Neutrophil (primary cell): ENCODE measurements around the gene FITM1.

ENCODE experiments used
- H3K27ac ChIP-seq: fragments of 200-600 bp; sonication (generic); 2 replicates; pipeline ENCODE4 v1.5.1; 2016; ENCODE audit warnings: mild to moderate bottlenecking, moderate library complexity
- H3K27me3 ChIP-seq: fragments of 200-600 bp; sonication (generic); 2 replicates; pipeline ENCODE4 v1.6.0; 2016; ENCODE audit warnings: mild to moderate bottlenecking
- H3K36me3 ChIP-seq: fragments of 200-600 bp; sonication (generic); 2 replicates; pipeline ENCODE4 v1.5.1; 2017
- H3K4me1 ChIP-seq, 2 experiments: fragments of 200-600 bp in 1 of 2; sonication (generic) in 1 of 2; 1 replicate in 1 of 2; 2 replicates in 1 of 2; pipeline versions ENCODE4 v1.5.1 to v1.6.1; 2013 to 2016; ENCODE audit warnings: low read depth in 1 of 2, low read length in 1 of 2, mild to moderate bottlenecking in 1 of 2, moderate library complexity in 1 of 2; ENCODE audit not compliant: control insufficient read depth in 1 of 2, insufficient read depth in 1 of 2
- H3K4me3 ChIP-seq, 2 experiments: fragments of 200-600 bp in 1 of 2; sonication (generic) in 1 of 2; 1 replicate in 1 of 2; 2 replicates in 1 of 2; pipeline ENCODE4 v1.5.1; 2013 to 2016; ENCODE audit warnings: low read depth in 1 of 2, low read length in 1 of 2, mild to moderate bottlenecking in 1 of 2, moderate library complexity in 1 of 2
- H3K9me3 ChIP-seq: fragments of 200-600 bp; sonication (generic); 2 replicates; pipeline ENCODE4 v1.5.1; 2016
- TF ChIP-seq, protein P1 (sequence below): fragments of 200-600 bp; sonication (generic); IDR thresholded peaks from 2 replicates; pipeline ENCODE4 v1.5.1; 2016; ENCODE audit warnings: antibody characterized with exemption

Gene FITM1

DNA sequence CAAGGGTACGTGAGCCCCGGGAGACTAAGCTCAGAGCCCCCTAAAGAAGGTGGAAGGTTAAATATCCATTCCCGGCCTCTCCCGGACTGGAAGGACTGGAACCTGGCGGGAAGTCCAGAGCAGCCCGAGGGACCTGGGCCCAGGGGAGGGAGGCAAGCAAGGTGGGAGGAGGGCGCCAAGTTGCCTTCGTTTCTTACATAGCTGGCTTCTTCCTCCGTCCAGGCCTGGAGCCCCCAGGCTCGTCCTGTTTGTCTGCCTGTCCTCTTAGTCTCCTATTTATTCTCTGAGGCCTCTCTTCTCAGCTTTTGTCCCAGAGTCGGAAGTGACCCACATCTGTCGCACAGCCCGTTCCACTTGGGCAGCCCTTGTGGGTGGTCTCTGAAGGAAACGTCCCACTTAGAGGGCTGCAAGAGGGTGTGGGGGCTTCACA lies 35.6 kb upstream of the FITM1 start:
- H3K36me3 ChIP-seq: no peaks in the 10 kb centered on the region
- peak overlapping the region; percentile 74 to 99 for H3K4me3 ChIP-seq
- peaks cover 13 to 14% of the 10 kb centered on the region in 2 experiments for H3K4me1 ChIP-seq
- H3K27ac ChIP-seq: peak overlapping the region; percentile 81
- H3K27me3 ChIP-seq: peaks cover 38% of the 10 kb centered on the region
- TF ChIP-seq, protein P1, sequence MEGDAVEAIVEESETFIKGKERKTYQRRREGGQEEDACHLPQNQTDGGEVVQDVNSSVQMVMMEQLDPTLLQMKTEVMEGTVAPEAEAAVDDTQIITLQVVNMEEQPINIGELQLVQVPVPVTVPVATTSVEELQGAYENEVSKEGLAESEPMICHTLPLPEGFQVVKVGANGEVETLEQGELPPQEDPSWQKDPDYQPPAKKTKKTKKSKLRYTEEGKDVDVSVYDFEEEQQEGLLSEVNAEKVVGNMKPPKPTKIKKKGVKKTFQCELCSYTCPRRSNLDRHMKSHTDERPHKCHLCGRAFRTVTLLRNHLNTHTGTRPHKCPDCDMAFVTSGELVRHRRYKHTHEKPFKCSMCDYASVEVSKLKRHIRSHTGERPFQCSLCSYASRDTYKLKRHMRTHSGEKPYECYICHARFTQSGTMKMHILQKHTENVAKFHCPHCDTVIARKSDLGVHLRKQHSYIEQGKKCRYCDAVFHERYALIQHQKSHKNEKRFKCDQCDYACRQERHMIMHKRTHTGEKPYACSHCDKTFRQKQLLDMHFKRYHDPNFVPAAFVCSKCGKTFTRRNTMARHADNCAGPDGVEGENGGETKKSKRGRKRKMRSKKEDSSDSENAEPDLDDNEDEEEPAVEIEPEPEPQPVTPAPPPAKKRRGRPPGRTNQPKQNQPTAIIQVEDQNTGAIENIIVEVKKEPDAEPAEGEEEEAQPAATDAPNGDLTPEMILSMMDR: no peak
- H3K9me3 ChIP-seq: no peaks in the 10 kb centered on the region

DNA sequence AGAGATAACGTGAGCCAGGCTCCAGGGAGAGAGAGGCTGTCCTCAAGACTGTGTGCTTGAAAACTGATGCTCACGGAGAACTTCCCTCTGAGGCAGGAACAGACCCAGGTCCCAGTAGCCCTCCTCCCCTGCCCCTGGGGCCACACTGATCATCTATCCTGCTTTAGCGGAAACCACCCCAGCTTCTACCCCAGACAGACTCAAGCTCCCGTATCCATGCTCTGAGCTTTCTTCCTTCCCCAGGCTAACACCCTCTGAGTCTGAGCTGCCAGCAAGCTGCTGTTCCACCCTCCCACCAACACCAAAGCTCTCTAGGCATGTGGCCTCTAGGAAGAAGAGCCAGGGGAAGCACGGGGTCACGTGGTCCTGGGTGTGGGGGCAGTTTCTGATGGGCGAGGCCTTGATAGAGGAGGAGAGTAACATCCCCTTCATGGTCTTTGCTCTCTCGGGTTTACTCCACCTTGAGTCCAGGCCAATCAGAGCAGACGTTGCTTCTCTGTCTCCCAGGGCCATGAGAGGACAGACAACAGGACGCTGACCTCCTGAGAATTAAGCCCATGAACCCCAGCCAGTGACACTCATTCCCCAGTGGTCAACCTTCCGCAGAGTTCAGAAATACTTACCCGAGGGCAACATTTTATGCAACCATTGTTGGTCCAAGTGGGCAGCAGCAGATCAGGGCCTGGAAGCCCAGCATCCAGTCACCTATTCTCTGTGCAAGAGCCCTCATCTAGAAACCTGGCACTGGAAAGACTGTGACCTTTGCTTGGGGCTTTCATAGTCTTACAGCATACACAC lies 35.0 kb upstream of the FITM1 start:
- TF ChIP-seq, protein P1: no peak
- peaks cover 19 to 20% of the 10 kb centered on the region in 2 experiments for H3K4me1 ChIP-seq

DNA sequence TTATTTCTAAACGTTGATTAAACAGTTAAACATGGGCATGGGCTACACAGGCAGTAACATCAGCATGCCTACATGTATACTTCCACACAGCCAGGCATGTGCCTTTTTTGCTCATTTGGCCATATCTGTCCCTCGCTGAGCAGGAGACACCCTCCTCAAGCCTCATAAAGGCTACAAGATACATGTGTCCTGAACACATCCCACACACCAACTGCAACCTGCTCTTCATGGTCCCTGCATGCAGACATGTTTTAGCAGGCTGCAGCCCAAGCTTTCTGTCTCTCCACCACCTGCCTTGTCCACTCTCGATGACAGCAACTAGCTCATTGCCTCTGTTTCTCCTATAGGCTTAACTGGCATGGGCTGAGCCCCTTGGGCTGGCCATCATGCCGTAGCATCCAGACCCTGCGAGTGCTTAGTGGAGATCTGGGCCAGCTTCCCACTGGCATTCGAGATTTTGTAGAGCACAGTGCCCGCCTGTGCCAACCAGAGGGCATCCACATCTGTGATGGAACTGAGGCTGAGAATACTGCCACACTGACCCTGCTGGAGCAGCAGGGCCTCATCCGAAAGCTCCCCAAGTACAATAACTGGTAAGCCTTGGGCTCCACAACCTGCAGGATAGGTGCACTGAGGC lies 33.8 kb upstream of the FITM1 start:
- H3K36me3 ChIP-seq: no peaks in the 10 kb centered on the region
- peaks cover 49% of the 10 kb centered on the region for H3K27me3 ChIP-seq
- no peak overlapping the region for H3K27ac ChIP-seq
- no peak overlapping the region for H3K4me3 ChIP-seq
- TF ChIP-seq, protein P1: no peak
- H3K9me3 ChIP-seq: no peaks in the 10 kb centered on the region
- peaks cover 19 to 20% of the 10 kb centered on the region in 2 experiments for H3K4me1 ChIP-seq

More for the DNA sequence above, 35.0 kb upstream of the FITM1 start:
- Histone ChIP-seq H3K27ac (peak overlapping the region; percentile 81), H3K27me3 (peaks cover 38% of the 10 kb centered on the region), H3K36me3 (no peaks in the 10 kb centered on the region), H3K4me3 (peak overlapping the region in 1 of 2 experiments; percentile 99), H3K9me3 (no peaks in the 10 kb centered on the region)

DNA sequence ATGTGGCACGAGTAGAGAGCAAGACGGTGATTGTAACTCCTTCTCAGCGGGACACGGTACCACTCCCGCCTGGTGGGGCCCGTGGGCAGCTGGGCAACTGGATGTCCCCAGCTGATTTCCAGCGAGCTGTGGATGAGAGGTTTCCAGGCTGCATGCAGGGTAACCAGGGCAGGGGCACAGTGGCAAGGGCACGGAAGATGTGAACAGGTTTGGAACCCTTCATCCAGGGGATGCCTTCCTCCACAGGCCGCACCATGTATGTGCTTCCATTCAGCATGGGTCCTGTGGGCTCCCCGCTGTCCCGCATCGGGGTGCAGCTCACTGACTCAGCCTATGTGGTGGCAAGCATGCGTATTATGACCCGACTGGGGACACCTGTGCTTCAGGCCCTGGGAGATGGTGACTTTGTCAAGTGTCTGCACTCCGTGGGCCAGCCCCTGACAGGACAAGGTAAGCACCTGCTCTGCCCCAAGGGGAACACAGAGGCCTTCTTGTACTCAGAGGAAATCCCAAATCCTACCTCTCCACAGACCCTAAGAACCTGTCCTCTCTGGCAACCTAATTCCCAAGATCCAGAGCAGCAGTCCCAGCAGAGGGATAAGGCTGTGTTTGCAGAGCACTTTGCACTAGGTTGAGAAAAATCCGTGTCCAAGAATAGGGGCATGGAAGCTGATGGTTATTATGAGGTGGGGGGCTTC lies 32.1 kb upstream of the FITM1 start:
- TF ChIP-seq, protein P1: no peak
- H3K4me3 ChIP-seq: no peak overlapping the region
- no peaks in the 10 kb centered on the region for H3K36me3 ChIP-seq
- no peak overlapping the region for H3K27ac ChIP-seq
- peaks cover 49% of the 10 kb centered on the region for H3K27me3 ChIP-seq
- peaks cover 19 to 20% of the 10 kb centered on the region in 2 experiments for H3K4me1 ChIP-seq
- no peaks in the 10 kb centered on the region for H3K9me3 ChIP-seq

DNA sequence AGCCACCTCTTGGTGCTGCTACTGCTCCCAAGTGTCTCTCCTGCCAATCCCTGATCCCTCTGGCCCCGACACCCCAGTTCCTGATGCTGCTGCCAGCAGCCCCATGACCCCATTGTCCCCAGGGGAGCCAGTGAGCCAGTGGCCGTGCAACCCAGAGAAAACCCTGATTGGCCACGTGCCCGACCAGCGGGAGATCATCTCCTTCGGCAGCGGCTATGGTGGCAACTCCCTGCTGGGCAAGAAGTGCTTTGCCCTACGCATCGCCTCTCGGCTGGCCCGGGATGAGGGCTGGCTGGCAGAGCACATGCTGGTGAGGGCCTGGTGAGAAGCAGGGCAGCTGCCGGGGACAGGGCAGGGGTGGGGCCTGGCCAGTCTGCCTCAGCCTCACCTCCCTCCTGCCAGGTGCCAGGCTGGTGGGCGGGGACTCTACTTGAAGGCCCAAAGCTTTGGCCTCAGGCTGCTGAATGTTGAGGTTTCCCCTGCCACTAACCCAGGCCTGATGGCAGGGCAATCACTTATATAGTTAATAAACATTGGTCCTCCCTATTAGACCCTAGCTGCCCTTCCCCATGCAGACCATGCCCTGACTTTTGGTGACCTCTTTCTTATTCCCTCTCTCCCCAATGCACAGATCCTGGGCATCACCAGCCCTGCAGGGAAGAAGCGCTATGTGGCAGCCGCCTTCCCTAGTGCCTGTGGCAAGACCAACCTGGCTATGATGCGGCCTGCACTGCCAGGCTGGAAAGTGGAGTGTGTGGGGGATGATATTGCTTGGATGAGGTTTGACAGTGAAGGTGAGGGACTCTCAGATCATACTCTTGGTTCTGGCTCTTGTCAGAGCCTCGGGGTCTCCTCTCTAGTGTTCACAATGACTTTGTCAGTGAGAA lies 31.3 kb upstream of the FITM1 start:
- Histone ChIP-seq H3K4me3 (no peak overlapping the region), H3K4me1 (peaks cover 14 to 15% of the 10 kb centered on the region in 2 experiments), H3K9me3 (no peaks in the 10 kb centered on the region), H3K36me3 (no peaks in the 10 kb centered on the region), H3K27ac (no peak overlapping the region), H3K27me3 (peaks cover 47% of the 10 kb centered on the region)
- TF ChIP-seq, protein P1: no peak
